Coronary artery (tissue), 2 donors: ENCODE measurements around the gene ISG20L2.
"Not testable (repeated sequence)": the region's sequence is repeated elsewhere in the genome, so short reads cannot be mapped to it uniquely, and the experiment has no call there.

ENCODE experiments used
- DNase-seq: peaks from one replicate; pipeline ENCODE4 v3.0.0-alpha.2; 2017; ENCODE audit warnings: low spot score
- H3K27ac ChIP-seq, 2 donors: fragments of 200-600 bp; sonication (generic); one replicate each; pipeline ENCODE4 v1.5.1; 2016 to 2019
- H3K4me3 ChIP-seq: fragments of 200-600 bp; sonication (generic); 2 replicates; pipeline ENCODE4 v1.5.1; 2016; ENCODE audit warnings: mild to moderate bottlenecking, moderate library complexity
- CTCF ChIP-seq: fragments of 200-600 bp; sonication (generic); IDR thresholded peaks from one replicate; pipeline ENCODE4 v1.5.1; 2019; ENCODE audit warnings: antibody characterized with exemption

The ISG20L2 gene

GRCh38 chr1:156772222-156772621 is 43.7 kb upstream of the ISG20L2 start:
- TF ChIP-seq CTCF: no peak
- DNase-seq: no peak
- H3K27ac ChIP-seq: no peak overlapping the region
- no peak overlapping the region for H3K4me3 ChIP-seq

GRCh38 chr1:156768610-156769295 is 40.2 kb upstream of the ISG20L2 start:
- Histone ChIP-seq H3K4me3 (peak overlapping the region; percentile 92), H3K27ac (no peak overlapping the region)
- no peak for DNase-seq
- no peak for TF ChIP-seq CTCF

- peak; percentile 78 for DNase-seq
- H3K4me3 ChIP-seq: peak overlapping the region; percentile 92
- H3K27ac ChIP-seq: peak overlapping the region; percentile 89 to 91
- no peak for TF ChIP-seq CTCF
Observed at GRCh38 chr1:156767879-156768604, 39.5 kb upstream of the ISG20L2 start.

- Histone ChIP-seq H3K27ac (peak within 1 kb of the TSS; percentile 89 to 91), H3K4me3 (peak within 1 kb of the TSS; percentile 92)
- no peak for TF ChIP-seq CTCF
- DNase-seq: peak; percentile 100
Observed at GRCh38 chr1:156767101-156767878, 38.7 kb upstream of the ISG20L2 start, which contains the start of gene PRCC. TSS of gene PRCC (plus strand) at chr1:156767535. CDS start at chr1:156767772, 237 bp downstream.

- DNase-seq: no peak
- H3K4me3 ChIP-seq: peak overlapping the region; percentile 76
- peak overlapping the region; percentile 67 to 81 for H3K27ac ChIP-seq
- TF ChIP-seq CTCF: no peak
Observed at GRCh38 chr1:156766298-156767100, 37.9 kb upstream of the ISG20L2 start.

GRCh38 chr1:156765666-156766065 is 37.1 kb upstream of the ISG20L2 start:
- DNase-seq: no peak
- Histone ChIP-seq H3K27ac (no peak overlapping the region), H3K4me3 (no peak overlapping the region)
- TF ChIP-seq CTCF: no peak

- not testable (repeated sequence) for H3K27ac ChIP-seq, H3K4me3 ChIP-seq, DNase-seq
Observed at GRCh38 chr1:156765136-156765535, 36.6 kb upstream of the ISG20L2 start.
